PC-3 (cell line): ENCODE data around the gene KATNA1. TPM values are rescaled to one million over a fixed set of nuclear protein-coding genes. Genes with fewer than 3 reads are reported as not detected.
A peak's percentile ranks its signal among the peaks of the same experiment; 100 is the strongest.

Experiments used
- ATAC-seq: fragments of 200-7000 bp; cut with Tn5 transposase; 2 replicates; pipeline ENCODE4 v1.9.1; 2020; ENCODE audit warnings: mild to moderate bottlenecking, moderate library complexity
- BruUV-seq: library from RNA; stranded (reverse); fragments of 400-500 nt; replicated peaks from 2 replicates; lab custom pipeline; 2021; lab: Mats Ljungman, UMichigan
- CTCF ChIA-PET: fragments of 300-600 bp; sonication (Branson Sonifier 250); formaldehyde crosslinking; loops from one replicate; lab custom pipeline; 2022; ENCODE audit warnings: antibody characterized with exemption; lab: Charles Lee
- POLR2A ChIA-PET: fragments of 300-600 bp; sonication (Branson Sonifier 250); formaldehyde crosslinking; loops from one replicate; lab custom pipeline; 2022; ENCODE audit warnings: antibody characterized with exemption; ENCODE audit not compliant: unreplicated experiment; lab: Charles Lee
- DNase-seq: peaks from one replicate; pipeline ENCODE4 v3.0.0-alpha.2; 2015
- H2AFZ ChIP-seq: fragments of 300-600 bp; sonication (generic); 2 replicates; pipeline ENCODE4 v1.6.0; 2016; ENCODE audit warnings: antibody characterized with exemption, low read length
- H3F3A ChIP-seq: fragments of 300-600 bp; sonication (generic); one replicate; pipeline ENCODE4 v1.6.0; 2017; ENCODE audit warnings: antibody characterized with exemption, low read length, control low read depth, mild to moderate bottlenecking; ENCODE audit not compliant: unreplicated experiment
- H3K27ac ChIP-seq: fragments of 300-600 bp; sonication (generic); 2 replicates; pipeline ENCODE4 v1.5.1; 2016; ENCODE audit warnings: mild to moderate bottlenecking, low read length
- H3K27me3 ChIP-seq: fragments of 300-600 bp; sonication (generic); 2 replicates; pipeline ENCODE4 v1.6.1; 2016; ENCODE audit warnings: low read length, mixed read lengths
- H3K36me3 ChIP-seq: fragments of 300-600 bp; sonication (generic); 2 replicates; pipeline ENCODE4 v1.6.1; 2016; ENCODE audit warnings: low read depth, mixed run types, low read length, mixed read lengths
- H3K4me1 ChIP-seq: fragments of 300-600 bp; sonication (generic); 2 replicates; pipeline ENCODE4 v1.5.1; 2016; ENCODE audit warnings: low read length; ENCODE audit not compliant: insufficient read depth
- H3K4me2 ChIP-seq: fragments of 300-600 bp; sonication (generic); 2 replicates; pipeline ENCODE4 v1.6.0; 2016; ENCODE audit warnings: low read length
- H3K4me3 ChIP-seq: fragments of 300-600 bp; sonication (generic); 2 replicates; pipeline ENCODE4 v1.5.1; 2016; ENCODE audit warnings: mild to moderate bottlenecking, low read length, mixed read lengths
- H3K79me2 ChIP-seq: fragments of 300-600 bp; sonication (generic); 2 replicates; pipeline ENCODE4 v1.6.1; 2017; ENCODE audit warnings: low read length, mixed read lengths
- H3K9ac ChIP-seq: fragments of 300-600 bp; sonication (generic); 2 replicates; pipeline ENCODE4 v1.6.0; 2016; ENCODE audit warnings: mild to moderate bottlenecking, low read length
- H3K9me2 ChIP-seq: fragments of 300-600 bp; sonication (generic); replicated peaks from 2 replicates; pipeline ENCODE4 v1.6.1; 2016; ENCODE audit warnings: mixed run types, low read length, mixed read lengths
- H3K9me3 ChIP-seq: fragments of 300-600 bp; sonication (generic); 2 replicates; pipeline ENCODE4 v1.6.1; 2016; ENCODE audit warnings: low read length, mixed read lengths
- H4K20me1 ChIP-seq: fragments of 300-600 bp; sonication (generic); 2 replicates; pipeline ENCODE4 v1.6.1; 2016; ENCODE audit warnings: low read length, mixed read lengths
- CTCF ChIP-seq: fragments of 300-600 bp; sonication (generic); conservative IDR thresholded peaks from 2 replicates; pipeline ENCODE4 v1.5.1; 2017; ENCODE audit warnings: antibody characterized with exemption, low read depth, mild to moderate bottlenecking, low read length
- EZH2 ChIP-seq: fragments of 300-600 bp; sonication (generic); IDR thresholded peaks from one replicate; pipeline ENCODE4 v1.6.1; 2017; ENCODE audit warnings: antibody characterized with exemption, mild to moderate bottlenecking, low read length; ENCODE audit not compliant: unreplicated experiment
- EZH2phosphoT487 ChIP-seq: fragments of 300-600 bp; sonication (generic); IDR thresholded peaks from 2 replicates; pipeline ENCODE4 v1.6.1; 2018; ENCODE audit warnings: mild to moderate bottlenecking, antibody characterized with exemption, low read length, borderline replicate concordance
- intact Hi-C: fragments of 100-400 bp; cut with micrococcal nuclease; formaldehyde crosslinking; loops from 2 replicates; pipeline ENCODE4 v1.9.0; 2023
- total RNA-seq: library from RNA; depleted of rRNA; stranded (reverse); fragments of >200 nt; gene quantifications from 2 replicates; pipeline ENCODE4 v1.2.3, GENCODE V29; 2014

The KATNA1 gene
- total RNA-seq, 1 experiment from 2014 or later = 18.1 TPM

- Histone ChIP-seq H3K36me3 (no peaks in the 10 kb centered on the region), H3K27me3 (no peaks in the 10 kb centered on the region), H3K9me3 (no peaks in the 10 kb centered on the region), H3K4me2 (no peak overlapping the region), H3K9me2 (no peaks in the 10 kb centered on the region), H3K4me3 (no peak overlapping the region), H4K20me1 (no peaks in the 10 kb centered on the region), H2AFZ (no peak overlapping the region), H3K4me1 (no peaks in the 10 kb centered on the region), H3K9ac (no peak overlapping the region), H3K79me2 (no peaks in the 10 kb centered on the region), H3F3A (no peaks in the 10 kb centered on the region), H3K27ac (no peak overlapping the region)
- ATAC-seq = no peak
- CTCF ChIA-PET = no interaction called here
- intact Hi-C loops = no loop called here
- no peak for DNase-seq
- BruUV-seq = no TSS peak
- POLR2A ChIA-PET = no interaction called here
- TF ChIP-seq CTCF (no peak), EZH2phosphoT487 (no peak), EZH2 (no peak)
Measured at GRCh38 chr6:149634315-149634714, 14.2 kb downstream of the KATNA1 start.

- no peaks in the 10 kb centered on the region for H3K4me1 ChIP-seq
- no TSS peak for BruUV-seq
- ChIA-PET POLR2A (no interaction called here), CTCF (no interaction called here)
- H3K27me3 ChIP-seq = no peaks in the 10 kb centered on the region
- H2AFZ ChIP-seq = no peak overlapping the region
- H3K9ac ChIP-seq = no peak overlapping the region
- H3K79me2 ChIP-seq = no peaks in the 10 kb centered on the region
- no peaks in the 10 kb centered on the region for H3K9me3 ChIP-seq
- H3K4me2 ChIP-seq = no peak overlapping the region
- H3K9me2 ChIP-seq = no peaks in the 10 kb centered on the region
- H3K27ac ChIP-seq = no peak overlapping the region
- no peaks in the 10 kb centered on the region for H4K20me1 ChIP-seq
- TF ChIP-seq CTCF = no peak
- no peaks in the 10 kb centered on the region for H3F3A ChIP-seq
- ATAC-seq = peak; percentile 35; the same call in 1 of the 2 replicates
- peak; percentile 2 for DNase-seq
- no peaks in the 10 kb centered on the region for H3K36me3 ChIP-seq
- intact Hi-C loops = no loop called here
- H3K4me3 ChIP-seq = no peak overlapping the region
Measured at GRCh38 chr6:149628875-149629510, 19.5 kb downstream of the KATNA1 start.

GRCh38 chr6:149627672-149628071 is 20.8 kb downstream of the KATNA1 start:
- Histone ChIP-seq H3K36me3 (no peaks in the 10 kb centered on the region), H3K4me1 (no peaks in the 10 kb centered on the region), H4K20me1 (no peaks in the 10 kb centered on the region), H3K27me3 (no peaks in the 10 kb centered on the region), H2AFZ (no peak overlapping the region), H3K27ac (no peak overlapping the region), H3K79me2 (no peaks in the 10 kb centered on the region), H3K9ac (no peak overlapping the region), H3K9me2 (no peaks in the 10 kb centered on the region), H3F3A (no peaks in the 10 kb centered on the region), H3K4me3 (no peak overlapping the region), H3K9me3 (no peaks in the 10 kb centered on the region), H3K4me2 (no peak overlapping the region)
- POLR2A ChIA-PET = no interaction called here
- intact Hi-C loops = no loop called here
- CTCF ChIA-PET = no interaction called here
- DNase-seq (no peak), ATAC-seq (no peak)
- BruUV-seq = no TSS peak
- no peak for TF ChIP-seq EZH2
- TF ChIP-seq CTCF = no peak
- no peak for TF ChIP-seq EZH2phosphoT487
